Measurements from ENCODE around the gene GNAQ. TPM values are rescaled to one million over a fixed set of nuclear protein-coding genes. Genes with fewer than 3 reads are reported as not detected.
"Not testable (repeated sequence)": the region's sequence is repeated elsewhere in the genome, so short reads cannot be mapped to it uniquely, and the experiment has no call there.

Gene GNAQ
- total RNA-seq, 6 donors from 2014 or later: 50.3 to 117 (median 94.3) TPM

DNA sequence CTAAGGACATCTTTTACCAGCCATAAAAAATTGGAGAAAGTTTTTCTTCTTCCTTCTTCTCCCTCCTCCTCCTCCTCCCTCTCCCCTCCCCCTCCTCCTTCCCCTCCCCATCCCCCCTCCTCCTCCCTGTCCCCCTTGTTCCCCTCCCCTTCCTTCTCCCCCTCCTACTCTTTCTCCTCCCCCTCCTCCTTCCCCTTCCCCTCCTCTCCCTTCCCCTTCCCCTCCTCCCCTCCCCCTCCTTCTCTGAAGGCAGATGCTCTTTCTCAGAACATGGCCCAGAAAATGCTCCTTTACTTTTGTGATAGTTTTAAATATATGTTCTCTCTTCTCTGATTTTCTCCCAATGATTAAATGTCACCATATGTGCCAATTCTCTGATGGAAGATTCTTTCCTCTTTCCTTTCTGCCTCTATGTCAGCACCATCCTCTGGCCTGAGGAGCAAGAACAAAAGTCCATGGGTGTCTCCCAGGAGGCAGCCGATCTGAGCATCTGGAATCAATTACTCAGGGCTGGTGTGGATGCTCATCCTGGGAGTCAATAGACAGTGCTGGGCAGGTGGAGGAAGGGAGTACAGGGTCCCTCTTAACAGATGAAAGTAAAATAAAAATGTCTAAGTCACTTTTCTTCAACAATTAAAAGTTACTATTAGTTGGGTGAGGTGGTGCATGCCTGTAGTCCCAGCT is 320.5 kb downstream of the GNAQ start:
- Histone ChIP-seq H3K36me3 (no peaks in the 10 kb centered on the region), H3K27me3 (no peaks in the 10 kb centered on the region), H3K27ac (no peak overlapping the region), H3K4me3 (no peak overlapping the region), H3K4me1 (peaks cover 0 to 15% (median 6%) of the 10 kb centered on the region in 4 donors), H3K9me3 (no peaks in the 10 kb centered on the region)
- DNase-seq: no peak
- ATAC-seq (ENCODE audit: low FRiP score in 2 of 2): no peak
- whole genome bisulfite sequencing, 2 donors: 80 to 84% methylated on average over 1 of the region's 1 CpG
- TF ChIP-seq POLR2AphosphoS5 (IDR thresholded peaks at IDR 0.05) (no peak), EP300 (IDR thresholded peaks at IDR 0.05) (no peak), POLR2A (IDR thresholded peaks at IDR 0.05) (no peak)
- TF ChIP-seq, protein P1, sequence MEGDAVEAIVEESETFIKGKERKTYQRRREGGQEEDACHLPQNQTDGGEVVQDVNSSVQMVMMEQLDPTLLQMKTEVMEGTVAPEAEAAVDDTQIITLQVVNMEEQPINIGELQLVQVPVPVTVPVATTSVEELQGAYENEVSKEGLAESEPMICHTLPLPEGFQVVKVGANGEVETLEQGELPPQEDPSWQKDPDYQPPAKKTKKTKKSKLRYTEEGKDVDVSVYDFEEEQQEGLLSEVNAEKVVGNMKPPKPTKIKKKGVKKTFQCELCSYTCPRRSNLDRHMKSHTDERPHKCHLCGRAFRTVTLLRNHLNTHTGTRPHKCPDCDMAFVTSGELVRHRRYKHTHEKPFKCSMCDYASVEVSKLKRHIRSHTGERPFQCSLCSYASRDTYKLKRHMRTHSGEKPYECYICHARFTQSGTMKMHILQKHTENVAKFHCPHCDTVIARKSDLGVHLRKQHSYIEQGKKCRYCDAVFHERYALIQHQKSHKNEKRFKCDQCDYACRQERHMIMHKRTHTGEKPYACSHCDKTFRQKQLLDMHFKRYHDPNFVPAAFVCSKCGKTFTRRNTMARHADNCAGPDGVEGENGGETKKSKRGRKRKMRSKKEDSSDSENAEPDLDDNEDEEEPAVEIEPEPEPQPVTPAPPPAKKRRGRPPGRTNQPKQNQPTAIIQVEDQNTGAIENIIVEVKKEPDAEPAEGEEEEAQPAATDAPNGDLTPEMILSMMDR (IDR thresholded peaks at IDR 0.05): no peak

DNA sequence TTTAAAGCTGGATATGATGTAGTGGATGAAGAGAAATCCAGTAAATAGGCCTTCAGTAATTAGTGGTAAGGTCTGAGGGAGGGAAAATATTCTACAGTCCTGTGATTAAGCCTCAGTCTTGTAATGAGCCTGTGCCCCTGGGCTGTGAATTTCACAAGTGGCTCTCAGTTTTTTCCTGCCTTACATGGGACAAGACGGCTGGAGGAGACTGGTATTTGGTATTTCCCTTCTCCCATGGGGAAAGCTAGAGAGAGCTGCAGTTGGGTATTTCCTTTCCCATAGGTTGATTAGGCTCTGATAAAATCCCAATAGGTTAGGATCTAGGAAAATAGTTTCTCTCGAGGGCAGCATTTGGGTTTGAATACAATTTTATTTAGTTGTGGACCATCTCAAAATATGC is 321.3 kb downstream of the GNAQ start:
- ATAC-seq (ENCODE audit: low FRiP score in 2 of 2) (no peak), DNase-seq (no peak)
- H3K27ac ChIP-seq: no peak overlapping the region
- H3K36me3 ChIP-seq: no peaks in the 10 kb centered on the region
- no peak overlapping the region for H3K4me3 ChIP-seq
- 76 to 77% methylated on average over 2 of the region's 2 CpGs for WGBS, 2 donors
- peaks cover 0 to 15% (median 6%) of the 10 kb centered on the region in 4 donors for H3K4me1 ChIP-seq
- no peak for TF ChIP-seq POLR2AphosphoS5 (IDR thresholded peaks at IDR 0.05)
- TF ChIP-seq, protein P1 (IDR thresholded peaks at IDR 0.05): no peak
- TF ChIP-seq EP300 (IDR thresholded peaks at IDR 0.05): no peak
- no peak for TF ChIP-seq POLR2A (IDR thresholded peaks at IDR 0.05)
- no peaks in the 10 kb centered on the region for H3K27me3 ChIP-seq
- H3K9me3 ChIP-seq: no peaks in the 10 kb centered on the region

DNA sequence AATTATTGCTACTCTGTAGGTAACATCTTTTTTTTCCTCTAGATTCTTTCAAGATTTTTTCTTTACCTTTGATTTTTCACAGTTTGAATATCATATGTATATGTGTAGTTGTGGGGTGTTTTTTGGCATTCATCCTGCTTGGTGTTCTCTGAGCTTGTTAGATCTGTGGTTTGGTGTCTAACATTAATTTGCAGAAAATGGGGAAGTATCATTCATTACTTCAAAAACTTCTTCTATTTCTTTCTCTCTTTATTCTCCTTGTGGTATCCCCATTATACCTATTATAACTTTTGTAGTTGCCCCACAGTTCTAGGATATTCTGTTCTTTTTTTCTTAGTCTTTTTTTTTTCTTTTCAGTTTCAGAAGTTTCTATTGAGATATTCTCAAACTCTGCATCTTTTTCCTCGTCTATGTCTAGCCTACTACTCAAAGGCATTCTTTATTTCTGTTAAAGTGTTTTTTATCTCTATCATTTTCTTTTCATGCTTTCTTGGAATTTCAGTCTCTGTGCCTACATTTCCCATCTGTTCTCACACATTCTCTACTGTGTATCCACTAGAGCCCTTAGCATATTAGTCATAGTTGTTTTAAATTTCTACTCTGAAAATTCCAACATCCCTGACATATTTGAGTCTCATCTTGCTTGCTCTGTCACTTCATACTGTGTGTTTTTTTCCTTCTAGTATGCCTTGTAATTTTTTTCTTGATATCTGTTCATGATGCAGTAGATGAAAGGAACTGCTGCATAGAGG is 323.4 kb downstream of the GNAQ start:
- Histone ChIP-seq H3K4me3 (no peak overlapping the region), H3K27ac (peak overlapping the region in 1 of 4 donors; percentile 24), H3K4me1 (peaks cover 0 to 15% (median 6%) of the 10 kb centered on the region in 4 donors), H3K9me3 (no peaks in the 10 kb centered on the region), H3K27me3 (no peaks in the 10 kb centered on the region), H3K36me3 (no peaks in the 10 kb centered on the region)
- ATAC-seq (ENCODE audit: low FRiP score in 2 of 2): no peak
- DNase-seq: no peak
- WGBS, 2 donors: 80% methylated on average over 1 of the region's 1 CpG
- no peak for TF ChIP-seq EP300 (IDR thresholded peaks at IDR 0.05)

DNA sequence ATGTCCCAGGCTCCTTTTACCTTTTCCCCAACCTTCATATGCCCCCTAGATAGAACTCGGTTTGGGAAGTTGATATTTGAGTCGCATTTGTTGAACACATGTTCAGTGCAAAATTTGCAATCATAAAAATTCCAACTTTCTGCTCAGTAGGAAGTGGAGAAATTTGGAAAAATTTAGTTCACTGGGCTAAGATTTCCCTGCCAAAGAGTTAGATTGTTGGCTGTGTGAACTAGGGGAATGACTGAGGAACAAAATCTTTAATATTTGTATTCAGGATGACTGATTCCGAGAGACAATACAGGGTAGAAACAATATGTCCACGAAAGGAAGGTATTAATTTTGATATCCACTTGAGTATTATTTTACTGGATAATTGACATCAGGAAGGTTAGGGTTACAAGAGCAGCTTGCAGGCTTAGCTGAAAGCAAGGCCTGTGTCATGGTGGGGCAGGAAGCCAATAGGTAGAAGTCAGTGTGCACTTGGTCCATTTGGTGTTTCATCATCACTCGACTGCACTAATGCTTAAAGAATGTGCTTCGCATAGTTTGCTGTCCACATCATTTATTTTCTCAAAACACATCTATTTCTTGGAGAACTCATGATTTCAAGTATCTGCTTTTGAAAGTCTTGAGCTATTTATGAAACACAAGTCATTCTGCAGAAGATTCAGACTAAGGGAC is 324.1 kb downstream of the GNAQ start:
- peak; percentile 83 to 93 for ATAC-seq (ENCODE audit: low FRiP score in 2 of 2)
- no peaks in the 10 kb centered on the region for H3K27me3 ChIP-seq
- no peaks in the 10 kb centered on the region for H3K9me3 ChIP-seq
- TF ChIP-seq POLR2A (IDR thresholded peaks at IDR 0.05) (no peak), POLR2AphosphoS5 (IDR thresholded peaks at IDR 0.05) (peak; percentile 23 to 43), EP300 (IDR thresholded peaks at IDR 0.05) (peak in 1 of 4 donors; percentile 57)
- no peaks in the 10 kb centered on the region for H3K36me3 ChIP-seq
- peak in 1 of 2 donors; percentile 76 for DNase-seq
- H3K27ac ChIP-seq: peak overlapping the region in 1 of 4 donors; percentile 24
- peaks cover 0 to 15% (median 6%) of the 10 kb centered on the region in 4 donors for H3K4me1 ChIP-seq
- 72 to 74% methylated on average over 6 of the region's 6 CpGs for WGBS, 2 donors
- H3K4me3 ChIP-seq: no peak overlapping the region

DNA sequence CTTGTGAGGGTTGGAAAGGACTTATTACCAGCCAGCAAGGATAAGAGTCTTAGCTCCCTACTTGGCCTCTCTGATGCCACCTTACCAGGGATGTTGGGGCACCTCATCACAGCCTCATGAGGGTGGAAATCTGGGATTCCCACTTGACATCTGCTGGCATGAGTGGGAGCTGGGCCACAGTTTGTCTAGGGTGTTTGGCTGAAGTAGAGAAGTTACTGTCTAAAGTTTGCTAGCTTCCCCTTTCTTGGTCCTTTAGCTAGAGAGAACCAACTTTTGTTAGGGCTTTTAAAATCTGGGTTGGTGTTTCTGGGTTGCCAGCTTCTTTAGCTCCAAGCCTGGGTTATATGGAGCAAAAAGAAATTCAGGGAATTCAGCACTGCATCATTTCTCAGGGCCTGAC is 326.0 kb downstream of the GNAQ start:
- Histone ChIP-seq H3K4me1 (peaks cover 0 to 15% (median 6%) of the 10 kb centered on the region in 4 donors), H3K36me3 (no peaks in the 10 kb centered on the region), H3K4me3 (no peak overlapping the region), H3K9me3 (no peaks in the 10 kb centered on the region), H3K27me3 (no peaks in the 10 kb centered on the region), H3K27ac (no peak overlapping the region)
- no peak for ATAC-seq (ENCODE audit: low FRiP score in 2 of 2)
- DNase-seq: no peak
- no peak for TF ChIP-seq POLR2AphosphoS5 (IDR thresholded peaks at IDR 0.05)
- TF ChIP-seq POLR2A (IDR thresholded peaks at IDR 0.05): no peak
- no peak for TF ChIP-seq EP300 (IDR thresholded peaks at IDR 0.05)
- TF ChIP-seq, protein P1 (IDR thresholded peaks at IDR 0.05): no peak

DNA sequence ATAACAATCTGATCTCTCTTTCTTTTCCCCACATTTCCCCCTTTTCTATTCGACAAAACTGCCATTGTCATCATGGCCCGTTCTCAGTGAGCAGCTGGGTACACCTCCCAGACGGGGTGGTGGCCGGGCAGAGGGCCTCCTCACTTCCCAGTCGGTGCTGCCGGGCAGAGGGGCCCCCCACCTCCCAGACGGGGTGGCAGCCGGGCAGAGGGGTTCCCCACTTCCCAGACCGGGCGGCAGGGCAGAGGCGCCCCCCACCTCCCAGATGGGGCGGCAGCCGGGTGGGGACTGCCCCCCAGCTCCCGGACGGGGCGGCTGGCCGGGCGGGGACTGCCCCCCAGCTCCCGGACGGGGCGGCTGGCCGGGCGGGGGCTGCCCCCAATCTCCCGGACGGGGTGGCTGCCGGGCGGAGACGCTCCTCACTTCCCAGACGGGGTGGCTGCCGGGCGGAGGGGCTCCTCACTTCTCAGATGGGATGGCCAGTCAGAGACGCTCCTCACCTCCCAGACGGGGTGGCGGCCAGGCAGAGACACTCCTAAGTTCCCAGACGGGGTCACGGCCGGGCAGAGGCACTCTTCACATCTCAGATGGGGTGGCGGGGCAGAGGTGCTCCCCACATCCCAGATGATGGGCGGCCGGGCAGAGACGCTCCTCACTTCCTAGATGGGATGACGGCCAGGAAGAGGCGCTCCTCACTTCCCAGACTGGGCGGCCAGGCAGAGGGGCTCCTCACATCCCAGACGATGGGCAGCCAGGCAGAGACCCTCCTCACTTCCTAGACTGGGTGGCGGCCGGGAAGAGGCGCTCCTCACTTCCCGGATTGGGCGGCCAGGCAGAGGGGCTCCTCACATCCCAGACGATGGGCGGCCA is 328.9 kb downstream of the GNAQ start:
- H3K36me3 ChIP-seq; ATAC-seq (ENCODE audit: low FRiP score in 2 of 2); H3K4me3 ChIP-seq; H3K27ac ChIP-seq; H3K27me3 ChIP-seq; H3K4me1 ChIP-seq; H3K9me3 ChIP-seq: not testable (repeated sequence)
- peak in 1 of 2 donors; percentile 61 for DNase-seq
- WGBS, 2 donors: 93 to 96% methylated on average over 23 to 48 of the region's 52 CpGs

Data from upper lobe of left lung (tissue), 6 donors.